ENCODE measurements around the gene LEMD2. TPM values are rescaled to one million over a fixed set of nuclear protein-coding genes. Genes with fewer than 3 reads are reported as not detected.

The LEMD2 gene
- polyA plus RNA-seq, 1 of the 3 experiments (the other 2 are of a cell fraction): 56.5 TPM

DNA sequence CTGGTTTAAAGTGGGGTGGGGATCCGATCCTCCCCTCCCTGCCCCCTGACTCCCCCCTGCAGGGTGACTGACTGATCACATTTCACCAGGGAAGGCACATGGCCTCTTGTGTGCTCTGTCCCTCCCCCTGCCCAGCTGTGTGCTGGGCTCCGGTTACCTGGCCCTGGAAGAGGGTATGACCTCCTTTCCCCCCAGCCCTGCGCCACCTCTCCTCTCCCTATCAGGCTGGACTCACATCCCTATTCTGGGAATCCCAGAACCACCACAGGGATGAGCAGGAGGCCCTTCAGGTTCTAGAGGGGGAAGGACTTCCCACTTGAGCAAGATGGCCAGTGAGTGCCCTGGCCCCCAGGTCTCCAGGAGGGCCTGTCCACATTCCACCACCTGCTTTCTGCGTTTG is 40.1 kb downstream of the LEMD2 start (continued):
- TF ChIP-seq, protein P1, sequence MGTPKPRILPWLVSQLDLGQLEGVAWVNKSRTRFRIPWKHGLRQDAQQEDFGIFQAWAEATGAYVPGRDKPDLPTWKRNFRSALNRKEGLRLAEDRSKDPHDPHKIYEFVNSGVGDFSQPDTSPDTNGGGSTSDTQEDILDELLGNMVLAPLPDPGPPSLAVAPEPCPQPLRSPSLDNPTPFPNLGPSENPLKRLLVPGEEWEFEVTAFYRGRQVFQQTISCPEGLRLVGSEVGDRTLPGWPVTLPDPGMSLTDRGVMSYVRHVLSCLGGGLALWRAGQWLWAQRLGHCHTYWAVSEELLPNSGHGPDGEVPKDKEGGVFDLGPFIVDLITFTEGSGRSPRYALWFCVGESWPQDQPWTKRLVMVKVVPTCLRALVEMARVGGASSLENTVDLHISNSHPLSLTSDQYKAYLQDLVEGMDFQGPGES (IDR thresholded peaks at IDR 0.05; ENCODE audit: low read depth, low read length): no peak

DNA sequence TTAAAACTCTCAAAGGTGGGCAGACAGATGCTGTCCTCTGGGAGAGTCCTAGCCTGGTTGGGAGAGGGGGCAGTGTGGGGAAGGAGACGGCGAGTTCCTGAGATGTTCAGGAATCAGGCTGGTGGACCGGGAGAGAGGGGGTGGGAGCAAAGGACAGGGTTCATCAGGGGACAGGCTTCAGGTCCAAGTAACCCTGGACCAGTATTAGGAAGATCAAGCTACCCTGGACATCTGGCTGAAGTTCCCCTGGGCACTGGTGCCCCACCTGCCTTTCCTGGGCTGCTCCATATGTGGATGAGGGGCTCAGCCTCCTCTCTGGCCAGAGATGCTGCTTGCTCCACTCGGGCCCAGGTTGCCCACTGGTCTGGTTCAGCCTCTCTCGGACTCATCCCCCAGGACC is 41.1 kb downstream of the LEMD2 start:
- H3K36me3 ChIP-seq (replicated peaks in 1 of 2; ENCODE audit: control insufficient read depth in 1 of 2, insufficient read depth in 2 of 2, low read length in 1 of 2): no peaks in the 10 kb centered on the region
- no peaks in the 10 kb centered on the region for H3K27me3 ChIP-seq (ENCODE audit: insufficient read depth)
- H3K79me2 ChIP-seq (ENCODE audit: insufficient read depth): no peaks in the 10 kb centered on the region
- no peaks in the 10 kb centered on the region for H3K9me3 ChIP-seq
- H3K4me2 ChIP-seq: no peak overlapping the region
- H3F3A ChIP-seq (replicated peaks; ENCODE audit: insufficient read depth): no peaks in the 10 kb centered on the region
- no peak overlapping the region for H3K4me3 ChIP-seq (ENCODE audit: low read depth in 2 of 2, low read length in 1 of 2)
- H3K9me2 ChIP-seq: no peaks in the 10 kb centered on the region
- no peaks in the 10 kb centered on the region for H4K20me1 ChIP-seq (ENCODE audit: insufficient read depth)
- no peak for DNase-seq
- 82% methylated on average over 5 of the region's 5 CpGs for WGBS (ENCODE audit: low lambda C conversion rate)
- H2AFZ ChIP-seq (ENCODE audit: low read depth): no peak overlapping the region
- H3K4me1 ChIP-seq (ENCODE audit: control insufficient read depth in 1 of 2, insufficient read depth in 2 of 2, low read depth in 1 of 2, low read length in 1 of 2): peaks cover 15 to 33% of the 10 kb centered on the region in 2 experiments; a peak in 3 of 4 replicates
- TF ChIP-seq FOXM1 (IDR thresholded peaks at IDR 0.05; ENCODE audit: low read depth) (no peak), JUND (IDR thresholded peaks at IDR 0.05) (no peak), SIN3A (IDR thresholded peaks at IDR 0.05; ENCODE audit: borderline replicate concordance, low read depth, low read length) (no peak), EP300 (IDR thresholded peaks at IDR 0.05; ENCODE audit: borderline replicate concordance in 1 of 2, low read depth in 1 of 2, low read length in 1 of 2) (no peak), RAD21 (IDR thresholded peaks at IDR 0.05; ENCODE audit: low read length) (no peak), FOSL2 (IDR thresholded peaks at IDR 0.05; ENCODE audit: borderline replicate concordance, low read depth) (no peak), TCF12 (IDR thresholded peaks at IDR 0.05) (no peak), CHD2 (IDR thresholded peaks at IDR 0.05; ENCODE audit: low read length, partially characterized antibody) (no peak), EZH2phosphoT487 (IDR thresholded peaks at IDR 0.05; ENCODE audit: borderline replicate concordance, low read depth) (no peak)
- TF ChIP-seq, protein P2, sequence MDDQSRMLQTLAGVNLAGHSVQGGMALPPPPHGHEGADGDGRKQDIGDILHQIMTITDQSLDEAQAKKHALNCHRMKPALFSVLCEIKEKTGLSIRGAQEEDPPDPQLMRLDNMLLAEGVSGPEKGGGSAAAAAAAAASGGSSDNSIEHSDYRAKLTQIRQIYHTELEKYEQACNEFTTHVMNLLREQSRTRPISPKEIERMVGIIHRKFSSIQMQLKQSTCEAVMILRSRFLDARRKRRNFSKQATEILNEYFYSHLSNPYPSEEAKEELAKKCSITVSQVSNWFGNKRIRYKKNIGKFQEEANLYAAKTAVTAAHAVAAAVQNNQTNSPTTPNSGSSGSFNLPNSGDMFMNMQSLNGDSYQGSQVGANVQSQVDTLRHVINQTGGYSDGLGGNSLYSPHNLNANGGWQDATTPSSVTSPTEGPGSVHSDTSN (IDR thresholded peaks at IDR 0.05): no peak
- TF ChIP-seq, protein P3, sequence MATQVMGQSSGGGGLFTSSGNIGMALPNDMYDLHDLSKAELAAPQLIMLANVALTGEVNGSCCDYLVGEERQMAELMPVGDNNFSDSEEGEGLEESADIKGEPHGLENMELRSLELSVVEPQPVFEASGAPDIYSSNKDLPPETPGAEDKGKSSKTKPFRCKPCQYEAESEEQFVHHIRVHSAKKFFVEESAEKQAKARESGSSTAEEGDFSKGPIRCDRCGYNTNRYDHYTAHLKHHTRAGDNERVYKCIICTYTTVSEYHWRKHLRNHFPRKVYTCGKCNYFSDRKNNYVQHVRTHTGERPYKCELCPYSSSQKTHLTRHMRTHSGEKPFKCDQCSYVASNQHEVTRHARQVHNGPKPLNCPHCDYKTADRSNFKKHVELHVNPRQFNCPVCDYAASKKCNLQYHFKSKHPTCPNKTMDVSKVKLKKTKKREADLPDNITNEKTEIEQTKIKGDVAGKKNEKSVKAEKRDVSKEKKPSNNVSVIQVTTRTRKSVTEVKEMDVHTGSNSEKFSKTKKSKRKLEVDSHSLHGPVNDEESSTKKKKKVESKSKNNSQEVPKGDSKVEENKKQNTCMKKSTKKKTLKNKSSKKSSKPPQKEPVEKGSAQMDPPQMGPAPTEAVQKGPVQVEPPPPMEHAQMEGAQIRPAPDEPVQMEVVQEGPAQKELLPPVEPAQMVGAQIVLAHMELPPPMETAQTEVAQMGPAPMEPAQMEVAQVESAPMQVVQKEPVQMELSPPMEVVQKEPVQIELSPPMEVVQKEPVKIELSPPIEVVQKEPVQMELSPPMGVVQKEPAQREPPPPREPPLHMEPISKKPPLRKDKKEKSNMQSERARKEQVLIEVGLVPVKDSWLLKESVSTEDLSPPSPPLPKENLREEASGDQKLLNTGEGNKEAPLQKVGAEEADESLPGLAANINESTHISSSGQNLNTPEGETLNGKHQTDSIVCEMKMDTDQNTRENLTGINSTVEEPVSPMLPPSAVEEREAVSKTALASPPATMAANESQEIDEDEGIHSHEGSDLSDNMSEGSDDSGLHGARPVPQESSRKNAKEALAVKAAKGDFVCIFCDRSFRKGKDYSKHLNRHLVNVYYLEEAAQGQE (IDR thresholded peaks at IDR 0.05; ENCODE audit: low read depth, low read length): no peak
- H3K9ac ChIP-seq: no peak overlapping the region
- POLR2A ChIA-PET: no interaction called here
- H3K27ac ChIP-seq (ENCODE audit: low read depth in 2 of 2, low read length in 1 of 2): no peak overlapping the region
- CTCF ChIA-PET: interaction anchor here (1.0 to 9.2 kb wide), 7 partner anchors 13 to 415 kb away, joined by 3 to 116 read pairs (median 6); partner anchors contain the start of gene UQCC2
